ENCODE data around the gene PLK4. TPM values are rescaled to one million over a fixed set of nuclear protein-coding genes. Genes with fewer than 3 reads are reported as not detected.

PLK4 gene
- total RNA-seq (5.3 and 5.7 TPM in 2 replicates), polyA plus RNA-seq (3.3 and 5.4 TPM in 2 replicates)

GRCh38 chr4:127880763-127881562 is at the start of gene PLK4:
Gene PLK4, plus strand, starts transcription at chr4:127880893. Its CDS starts 242 bp downstream, at chr4:127881135.
- Histone ChIP-seq H3K79me2 (peaks cover 13% of the 10 kb centered on the region), H3K9me2 (replicated peaks; ENCODE audit: insufficient read depth) (no peaks in the 10 kb centered on the region), H3K4me2 (peak within 1 kb of the TSS; percentile 87), H3K36me3 (replicated peaks; ENCODE audit: insufficient read depth, low read depth) (no peaks in the 10 kb centered on the region), H3K27me3 (no peaks in the 10 kb centered on the region), H4K20me1 (ENCODE audit: insufficient read depth, poor library complexity, severe bottlenecking) (no peaks in the 10 kb centered on the region), H3K4me1 (ENCODE audit: insufficient read depth) (no peaks in the 10 kb centered on the region), H3K27ac (peak within 1 kb of the TSS; percentile 88), H3K9me3 (ENCODE audit: low read depth) (no peaks in the 10 kb centered on the region), H2AFZ (peak within 1 kb of the TSS; percentile 97), H3K4me3 (peak within 1 kb of the TSS; percentile 42)
- under 1% methylated on average over 55 of the region's 70 CpGs for WGBS (ENCODE audit: low lambda C conversion rate, missing lambda C conversion rate)
- DNase-seq (ENCODE audit: low spot score): peak; percentile 99
- no peak for TF ChIP-seq CTCF (IDR thresholded peaks at IDR 0.05; ENCODE audit: poor library complexity)
- TF ChIP-seq EZH2 (IDR thresholded peaks at IDR 0.05; ENCODE audit: borderline replicate concordance): no peak
- no peak for TF ChIP-seq EZH2phosphoT487 (IDR thresholded peaks at IDR 0.05; ENCODE audit: low read depth, severe bottlenecking, unreplicated experiment)

GRCh38 chr4:127832585-127832984 is 48.1 kb upstream of the PLK4 start:
- H3K4me3 ChIP-seq: no peak overlapping the region
- H3K27me3 ChIP-seq: no peaks in the 10 kb centered on the region
- H3K27ac ChIP-seq: no peak overlapping the region
- H3K9me3 ChIP-seq (ENCODE audit: low read depth): no peaks in the 10 kb centered on the region
- TF ChIP-seq EZH2phosphoT487 (IDR thresholded peaks at IDR 0.05; ENCODE audit: low read depth, severe bottlenecking, unreplicated experiment): no peak
- TF ChIP-seq CTCF (IDR thresholded peaks at IDR 0.05; ENCODE audit: poor library complexity): no peak
- TF ChIP-seq EZH2 (IDR thresholded peaks at IDR 0.05; ENCODE audit: borderline replicate concordance): no peak
- no peaks in the 10 kb centered on the region for H3K79me2 ChIP-seq
- H4K20me1 ChIP-seq (ENCODE audit: insufficient read depth, poor library complexity, severe bottlenecking): no peaks in the 10 kb centered on the region
- DNase-seq (ENCODE audit: low spot score): no peak
- WGBS (ENCODE audit: low lambda C conversion rate, missing lambda C conversion rate): 95% methylated on average over 4 of the region's 4 CpGs
- no peak overlapping the region for H3K4me2 ChIP-seq
- no peaks in the 10 kb centered on the region for H3K9me2 ChIP-seq (replicated peaks; ENCODE audit: insufficient read depth)
- no peaks in the 10 kb centered on the region for H3K4me1 ChIP-seq (ENCODE audit: insufficient read depth)
- H3K36me3 ChIP-seq (replicated peaks; ENCODE audit: insufficient read depth, low read depth): no peaks in the 10 kb centered on the region
- no peak overlapping the region for H2AFZ ChIP-seq

GRCh38 chr4:127843704-127844600 is 36.7 kb upstream of the PLK4 start:
- TF ChIP-seq EZH2 (IDR thresholded peaks at IDR 0.05; ENCODE audit: borderline replicate concordance) (no peak), EZH2phosphoT487 (IDR thresholded peaks at IDR 0.05; ENCODE audit: low read depth, severe bottlenecking, unreplicated experiment) (no peak), CTCF (IDR thresholded peaks at IDR 0.05; ENCODE audit: poor library complexity) (no peak)
- DNase-seq (ENCODE audit: low spot score): no peak
- H3K27me3 ChIP-seq: no peaks in the 10 kb centered on the region
- H3K27ac ChIP-seq: no peak overlapping the region
- no peak overlapping the region for H3K4me2 ChIP-seq
- H4K20me1 ChIP-seq (ENCODE audit: insufficient read depth, poor library complexity, severe bottlenecking): no peaks in the 10 kb centered on the region
- H3K9me3 ChIP-seq (ENCODE audit: low read depth): no peaks in the 10 kb centered on the region
- no peaks in the 10 kb centered on the region for H3K4me1 ChIP-seq (ENCODE audit: insufficient read depth)
- WGBS (ENCODE audit: low lambda C conversion rate, missing lambda C conversion rate): 92% methylated on average over 12 of the region's 12 CpGs
- H3K4me3 ChIP-seq: no peak overlapping the region
- H3K36me3 ChIP-seq (replicated peaks; ENCODE audit: insufficient read depth, low read depth): no peaks in the 10 kb centered on the region
- peaks cover 5% of the 10 kb centered on the region for H3K79me2 ChIP-seq
- no peak overlapping the region for H2AFZ ChIP-seq
- no peaks in the 10 kb centered on the region for H3K9me2 ChIP-seq (replicated peaks; ENCODE audit: insufficient read depth)

All from hepatocyte (in vitro differentiated cells).